T-cell (primary cell): Measurements from ENCODE around the gene SLC28A3. TPM values are rescaled to one million over a fixed set of nuclear protein-coding genes. Genes with fewer than 3 reads are reported as not detected.

Source experiments
- ATAC-seq, 4 experiments: fragments of 200-7000 bp in 3 of 4; fragments of 150-1000 bp in 1 of 4; cut with Tn5 transposase; replicated peaks in 1 of 4; 1 replicate in 3 of 4; 2 replicates in 1 of 4; pipeline ENCODE4 v1.10.0; 2021; ENCODE audit warnings: moderate library complexity in 3 of 4, mild to moderate bottlenecking in 2 of 4, moderate number of reproducible peaks in 1 of 4
- CTCF ChIA-PET, 2 donors: fragments of 300-600 bp; sonication (Branson Sonifier 250); formaldehyde crosslinking; loops; one replicate each; lab custom pipeline; 2022; ENCODE audit warnings: antibody characterized with exemption in 2 of 2; lab: Charles Lee
- POLR2A ChIA-PET, 2 donors: fragments of 300-600 bp; sonication (Branson Sonifier 250); formaldehyde crosslinking; loops; one replicate each; lab custom pipeline; 2022; ENCODE audit warnings: antibody characterized with exemption in 2 of 2; lab: Charles Lee
- DNase-seq, 35 experiments: peaks; one replicate each; pipeline versions ENCODE4 v3.0.0 to v3.0.0-alpha.2; 2013 to 2023
- H3K27ac ChIP-seq: one replicate; pipeline ENCODE4 v1.5.1; 2013; ENCODE audit warnings: low read length
- H3K27me3 ChIP-seq, 2 experiments: replicated peaks in 1 of 2; 1 replicate in 1 of 2; 2 replicates in 1 of 2; pipeline versions ENCODE4 v1.6.1 to v1.7.0; 2013; ENCODE audit warnings: low read length in 1 of 2, mixed read lengths in 1 of 2; ENCODE audit not compliant: control insufficient read depth in 2 of 2, insufficient read depth in 2 of 2; ENCODE audit errors: extremely low read depth in 1 of 2
- H3K36me3 ChIP-seq, 2 donors: 1 replicate in 1 of 2; 2 replicates in 1 of 2; pipeline versions ENCODE4 v1.6.1 to v1.7.0; 2013; ENCODE audit warnings: low read length in 1 of 2; ENCODE audit not compliant: control insufficient read depth in 2 of 2, insufficient read depth in 1 of 2; ENCODE audit errors: extremely low read depth in 1 of 2
- H3K4me1 ChIP-seq, 2 experiments: 1 replicate in 1 of 2; 2 replicates in 1 of 2; pipeline versions ENCODE4 v1.6.1 to v1.7.0; 2013; ENCODE audit warnings: low read length in 2 of 2, mixed read lengths in 1 of 2; ENCODE audit not compliant: insufficient read depth in 2 of 2, control insufficient read depth in 1 of 2; ENCODE audit errors: extremely low read depth in 1 of 2
- H3K4me3 ChIP-seq, 2 donors: 1 replicate in 1 of 2; 2 replicates in 1 of 2; pipeline versions ENCODE4 v1.5.1 to v1.7.0; 2013; ENCODE audit warnings: mild to moderate bottlenecking in 2 of 2, low read length in 1 of 2, moderate library complexity in 1 of 2; ENCODE audit not compliant: control insufficient read depth in 1 of 2; ENCODE audit errors: extremely low read depth in 1 of 2
- H3K9me3 ChIP-seq: 2 replicates; pipeline ENCODE4 v1.7.0; 2013
- H3K27ac Mint-ChIP-seq, 2 donors: one replicate each; pipeline ENCODE4 v1.8.0; 2020 to 2021; ENCODE audit warnings: mild to moderate bottlenecking in 2 of 2, mixed read lengths in 2 of 2
- H3K27me3 Mint-ChIP-seq, 2 donors: one replicate each; pipeline ENCODE4 v1.8.0; 2021 to 2022; ENCODE audit warnings: mixed read lengths in 2 of 2
- H3K36me3 Mint-ChIP-seq: one replicate; pipeline ENCODE4 v1.8.0; 2021; ENCODE audit warnings: mixed read lengths
- H3K4me1 Mint-ChIP-seq, 3 donors: one replicate each; pipeline ENCODE4 v1.8.0; 2020 to 2022; ENCODE audit warnings: mixed read lengths in 3 of 3, mild to moderate bottlenecking in 1 of 3
- H3K4me3 Mint-ChIP-seq, 3 donors: one replicate each; pipeline ENCODE4 v1.8.0; 2020 to 2022; ENCODE audit warnings: mild to moderate bottlenecking in 3 of 3, mixed read lengths in 3 of 3, moderate library complexity in 3 of 3
- H3K9me3 Mint-ChIP-seq, 3 donors: one replicate each; pipeline ENCODE4 v1.8.0; 2020 to 2022; ENCODE audit warnings: mixed read lengths in 3 of 3
- WGBS: methylation state at CpG from one replicate; pipeline ENCODE4 v1.1.5; 2013; ENCODE audit warnings: missing lambda C conversion rate; ENCODE audit not compliant: insufficient coverage; 5-methylcytosine and 5-hydroxymethylcytosine counted together
- total RNA-seq, 35 experiments: library from RNA in 6 of 35; stranded (reverse) in 6 of 35; fragments of 120-200 nt in 1 of 35; gene quantifications; one replicate each; pipeline versions ENCODE4 v1.2.1 to v1.2.4 and lab custom pipeline; 2013 to 2026

SLC28A3 gene
- total RNA-seq, 5 donors from 2014 or later (not counting 1 experiment from before 2014, with no cell fraction given) = not detected

DNA sequence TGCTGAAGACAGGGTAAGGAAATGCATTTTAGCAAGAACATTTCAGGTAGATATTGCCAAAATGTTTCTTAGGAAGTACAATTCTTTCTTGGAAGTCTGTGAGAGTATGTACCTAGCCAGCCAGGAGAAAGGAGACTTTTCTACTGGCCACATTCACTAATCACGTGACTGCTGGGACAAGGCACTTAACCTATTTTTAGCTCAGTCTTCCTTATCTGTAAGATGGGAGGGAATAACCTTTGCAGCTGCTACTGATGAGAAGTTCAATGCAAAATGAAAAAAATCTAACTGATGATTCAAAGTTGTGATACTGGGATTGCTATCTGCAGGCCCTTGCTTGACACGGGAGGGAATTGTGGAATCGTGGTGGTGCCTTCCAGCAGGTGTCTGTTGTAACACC lies 42.6 kb upstream of the SLC28A3 start:
- H3K9me3 ChIP-seq = no peaks in the 10 kb centered on the region
- WGBS = 100% methylated on average over 2 of the region's 3 CpGs
- H3K4me1 ChIP-seq = no peaks in the 10 kb centered on the region
- no peaks in the 10 kb centered on the region for H3K9me3 Mint-ChIP-seq
- ATAC-seq = no peak
- peaks cover 7 to 11% of the 10 kb centered on the region in 2 donors for H3K27me3 Mint-ChIP-seq
- no peak for DNase-seq
- no peaks in the 10 kb centered on the region for H3K36me3 ChIP-seq
- no peak overlapping the region for H3K4me3 Mint-ChIP-seq
- no peak overlapping the region for H3K27ac ChIP-seq
- CTCF ChIA-PET = no interaction called here
- H3K4me3 ChIP-seq = no peak overlapping the region
- H3K27me3 ChIP-seq = peaks cover 0 to 8% of the 10 kb centered on the region in 2 experiments
- H3K36me3 Mint-ChIP-seq = no peaks in the 10 kb centered on the region
- H3K27ac Mint-ChIP-seq = no peak overlapping the region
- POLR2A ChIA-PET = no interaction called here
- no peaks in the 10 kb centered on the region for H3K4me1 Mint-ChIP-seq

DNA sequence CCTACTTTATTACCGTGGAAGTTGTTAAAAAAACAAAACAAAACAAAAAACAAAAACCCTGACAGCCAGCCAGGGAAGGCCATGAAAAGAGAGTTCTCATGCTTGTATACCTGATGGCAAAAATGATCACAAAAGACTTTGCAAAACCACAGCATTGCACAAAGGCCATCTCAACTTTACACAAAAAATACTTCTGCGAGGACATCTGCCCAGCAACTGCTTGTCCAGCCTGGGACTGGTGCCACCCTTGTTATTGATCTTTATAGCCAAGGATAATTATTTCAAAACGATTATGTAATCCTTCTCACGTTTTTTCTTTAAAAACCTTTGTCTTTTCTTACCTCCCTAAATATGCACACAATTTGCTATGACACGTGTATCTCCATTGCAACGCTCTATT lies 42.2 kb upstream of the SLC28A3 start:
- Histone ChIP-seq H3K9me3 (no peaks in the 10 kb centered on the region), H3K4me1 (no peaks in the 10 kb centered on the region), H3K27me3 (peaks cover 0 to 8% of the 10 kb centered on the region in 2 experiments), H3K4me3 (no peak overlapping the region), H3K36me3 (no peaks in the 10 kb centered on the region), H3K27ac (no peak overlapping the region)
- H3K36me3 Mint-ChIP-seq = no peaks in the 10 kb centered on the region
- H3K27me3 Mint-ChIP-seq = peaks cover 7 to 11% of the 10 kb centered on the region in 2 donors
- no peaks in the 10 kb centered on the region for H3K4me1 Mint-ChIP-seq
- no peak overlapping the region for H3K27ac Mint-ChIP-seq
- no peak overlapping the region for H3K4me3 Mint-ChIP-seq
- CTCF ChIA-PET = no interaction called here
- POLR2A ChIA-PET = no interaction called here
- no peaks in the 10 kb centered on the region for H3K9me3 Mint-ChIP-seq
- DNase-seq = no peak
- no peak for ATAC-seq
- 43% methylated on average over 1 of the region's 6 CpGs for WGBS

DNA sequence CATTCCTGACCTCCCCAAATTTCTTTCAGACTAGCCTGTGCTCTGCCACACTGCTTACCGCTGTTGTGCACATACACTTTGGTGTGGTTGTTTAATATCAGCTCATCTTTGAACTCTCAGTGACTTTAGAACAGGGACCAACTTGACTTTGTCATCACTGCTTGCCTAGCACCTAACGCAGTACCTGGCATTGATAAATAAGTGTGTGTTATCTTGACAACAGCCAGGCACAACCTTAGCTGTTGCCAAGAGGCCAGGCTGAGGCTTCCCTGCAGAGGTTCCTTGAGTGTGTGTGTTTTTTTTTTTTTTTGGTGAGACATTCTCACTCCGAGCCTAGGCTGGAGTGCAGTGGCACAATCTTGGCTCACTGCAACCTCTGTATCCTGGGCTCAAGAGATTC lies 41.0 kb upstream of the SLC28A3 start:
- ChIA-PET POLR2A (interaction anchor here in 1 of 2 donors (0.8 kb wide), 1 partner anchor 55 kb away, joined by 4 read pairs; no protein-coding TSS in a partner anchor), CTCF (no interaction called here)
- H3K9me3 Mint-ChIP-seq = no peaks in the 10 kb centered on the region
- no peak for ATAC-seq
- Histone ChIP-seq H3K4me3 (no peak overlapping the region), H3K4me1 (no peaks in the 10 kb centered on the region), H3K27ac (no peak overlapping the region), H3K36me3 (no peaks in the 10 kb centered on the region), H3K9me3 (no peaks in the 10 kb centered on the region), H3K27me3 (peaks cover 0 to 8% of the 10 kb centered on the region in 2 experiments)
- no peaks in the 10 kb centered on the region for H3K36me3 Mint-ChIP-seq
- no peak overlapping the region for H3K4me3 Mint-ChIP-seq
- peaks cover 11% of the 10 kb centered on the region in 2 donors for H3K27me3 Mint-ChIP-seq
- WGBS = 71% methylated on average over 2 of the region's 3 CpGs
- H3K27ac Mint-ChIP-seq = no peak overlapping the region
- H3K4me1 Mint-ChIP-seq = no peaks in the 10 kb centered on the region
- DNase-seq = no peak

- H3K4me1 Mint-ChIP-seq = no peaks in the 10 kb centered on the region
- peaks cover 11 to 19% of the 10 kb centered on the region in 2 donors for H3K27me3 Mint-ChIP-seq
- no peaks in the 10 kb centered on the region for H3K9me3 ChIP-seq
- no peak overlapping the region for H3K4me3 Mint-ChIP-seq
- CTCF ChIA-PET = interaction anchor here in 1 of 2 donors (0.6 kb wide), 1 partner anchor 15 kb away, joined by 3 read pairs; no protein-coding TSS in a partner anchor
- H3K27ac Mint-ChIP-seq = peak overlapping the region in 1 of 2 donors; percentile 66
- peaks cover 0 to 8% of the 10 kb centered on the region in 2 experiments for H3K27me3 ChIP-seq
- POLR2A ChIA-PET = no interaction called here
- no peaks in the 10 kb centered on the region for H3K4me1 ChIP-seq
- no peaks in the 10 kb centered on the region for H3K36me3 Mint-ChIP-seq
- H3K27ac ChIP-seq = no peak overlapping the region
- H3K36me3 ChIP-seq = no peaks in the 10 kb centered on the region
- DNase-seq (no peak), ATAC-seq (no peak)
- H3K9me3 Mint-ChIP-seq = no peaks in the 10 kb centered on the region
- H3K4me3 ChIP-seq = no peak overlapping the region
Measured at GRCh38 chr9:84379740-84380139, 39.2 kb upstream of the SLC28A3 start.

DNA sequence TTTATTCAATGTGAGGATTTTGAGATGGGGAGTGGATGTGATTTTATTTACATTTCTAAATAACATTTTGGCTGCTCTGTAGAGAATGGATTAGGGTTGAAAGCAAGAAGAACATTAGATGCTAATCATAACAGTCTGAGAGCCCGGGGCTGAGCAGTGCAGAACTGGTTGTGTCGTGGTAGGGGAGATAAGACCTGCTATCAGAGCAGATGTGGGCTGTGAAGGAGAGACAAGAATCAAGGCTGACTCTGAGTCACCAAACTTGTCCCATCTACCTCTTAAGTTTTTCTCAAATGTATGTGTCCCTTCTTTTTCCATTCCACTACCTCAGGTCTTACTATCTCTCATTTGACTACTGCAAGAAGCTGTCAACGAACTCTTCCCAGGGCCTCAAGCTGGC lies 35.4 kb upstream of the SLC28A3 start:
- no CpG with 5 or more reads among the region's 3 CpGs for WGBS
- Mint-ChIP-seq H3K4me1 (no peaks in the 10 kb centered on the region), H3K4me3 (no peak overlapping the region), H3K27me3 (peaks cover 17 to 20% of the 10 kb centered on the region in 2 donors), H3K36me3 (no peaks in the 10 kb centered on the region), H3K9me3 (no peaks in the 10 kb centered on the region), H3K27ac (no peak overlapping the region)
- no peaks in the 10 kb centered on the region for H3K9me3 ChIP-seq
- H3K27me3 ChIP-seq = peaks cover 0 to 7% of the 10 kb centered on the region in 2 experiments
- no peaks in the 10 kb centered on the region for H3K36me3 ChIP-seq
- no peak for ATAC-seq
- no peak overlapping the region for H3K27ac ChIP-seq
- H3K4me3 ChIP-seq = no peak overlapping the region
- DNase-seq = no peak
- no peaks in the 10 kb centered on the region for H3K4me1 ChIP-seq
- POLR2A ChIA-PET = no interaction called here
- CTCF ChIA-PET = no interaction called here

- Histone ChIP-seq H3K27me3 (peaks cover 0 to 7% of the 10 kb centered on the region in 2 experiments), H3K27ac (no peak overlapping the region), H3K4me3 (no peak overlapping the region), H3K9me3 (no peaks in the 10 kb centered on the region), H3K4me1 (no peaks in the 10 kb centered on the region), H3K36me3 (no peaks in the 10 kb centered on the region)
- no peaks in the 10 kb centered on the region for H3K36me3 Mint-ChIP-seq
- no peak overlapping the region for H3K4me3 Mint-ChIP-seq
- ChIA-PET POLR2A (no interaction called here), CTCF (no interaction called here)
- H3K27ac Mint-ChIP-seq = no peak overlapping the region
- no peaks in the 10 kb centered on the region for H3K4me1 Mint-ChIP-seq
- DNase-seq = no peak
- ATAC-seq = no peak
- 40% methylated on average over 1 of the region's 2 CpGs for WGBS
- no peaks in the 10 kb centered on the region for H3K9me3 Mint-ChIP-seq
- peaks cover 14 to 25% of the 10 kb centered on the region in 2 donors for H3K27me3 Mint-ChIP-seq
Measured at GRCh38 chr9:84374516-84374915, 34.0 kb upstream of the SLC28A3 start.

- H3K4me3 Mint-ChIP-seq = no peak overlapping the region
- H3K9me3 Mint-ChIP-seq = no peaks in the 10 kb centered on the region
- no peak for ATAC-seq
- peaks cover 13 to 25% of the 10 kb centered on the region in 2 donors for H3K27me3 Mint-ChIP-seq
- H3K27ac Mint-ChIP-seq = no peak overlapping the region
- H3K36me3 Mint-ChIP-seq = no peaks in the 10 kb centered on the region
- H3K4me3 ChIP-seq = no peak overlapping the region
- H3K36me3 ChIP-seq = no peaks in the 10 kb centered on the region
- ChIA-PET POLR2A (no interaction called here), CTCF (interaction anchor here in 1 of 2 donors (0.6 kb wide), 1 partner anchor 32 kb away, joined by 3 read pairs; no protein-coding TSS in a partner anchor)
- no peaks in the 10 kb centered on the region for H3K4me1 ChIP-seq
- no CpG with 5 or more reads among the region's 4 CpGs for WGBS
- no peak overlapping the region for H3K27ac ChIP-seq
- no peaks in the 10 kb centered on the region for H3K9me3 ChIP-seq
- H3K27me3 ChIP-seq = peaks cover 0 to 7% of the 10 kb centered on the region in 2 experiments
- no peak for DNase-seq
- H3K4me1 Mint-ChIP-seq = no peaks in the 10 kb centered on the region
Measured at GRCh38 chr9:84374013-84374412, 33.5 kb upstream of the SLC28A3 start.
